T-cell (primary cell): ENCODE results near the gene KRTAP6-2. TPM values are rescaled to one million over a fixed set of nuclear protein-coding genes. Genes with fewer than 3 reads are reported as not detected.

Experiments
- ATAC-seq, 4 experiments: fragments of 200-7000 bp in 3 of 4; fragments of 150-1000 bp in 1 of 4; cut with Tn5 transposase; replicated peaks in 1 of 4; 1 replicate in 3 of 4; 2 replicates in 1 of 4; pipeline ENCODE4 v1.10.0; 2021; ENCODE audit warnings: moderate library complexity in 3 of 4, mild to moderate bottlenecking in 2 of 4, moderate number of reproducible peaks in 1 of 4
- CTCF ChIA-PET, 2 donors: fragments of 300-600 bp; sonication (Branson Sonifier 250); formaldehyde crosslinking; loops; one replicate each; lab custom pipeline; 2022; ENCODE audit warnings: antibody characterized with exemption in 2 of 2; lab: Charles Lee
- POLR2A ChIA-PET, 2 donors: fragments of 300-600 bp; sonication (Branson Sonifier 250); formaldehyde crosslinking; loops; one replicate each; lab custom pipeline; 2022; ENCODE audit warnings: antibody characterized with exemption in 2 of 2; lab: Charles Lee
- DNase-seq, 35 experiments: peaks; one replicate each; pipeline versions ENCODE4 v3.0.0 to v3.0.0-alpha.2; 2013 to 2023
- H3K27ac ChIP-seq: one replicate; pipeline ENCODE4 v1.5.1; 2013; ENCODE audit warnings: low read length
- H3K27me3 ChIP-seq, 2 experiments: replicated peaks in 1 of 2; 1 replicate in 1 of 2; 2 replicates in 1 of 2; pipeline versions ENCODE4 v1.6.1 to v1.7.0; 2013; ENCODE audit warnings: low read length in 1 of 2, mixed read lengths in 1 of 2; ENCODE audit not compliant: control insufficient read depth in 2 of 2, insufficient read depth in 2 of 2; ENCODE audit errors: extremely low read depth in 1 of 2
- H3K36me3 ChIP-seq, 2 donors: 1 replicate in 1 of 2; 2 replicates in 1 of 2; pipeline versions ENCODE4 v1.6.1 to v1.7.0; 2013; ENCODE audit warnings: low read length in 1 of 2; ENCODE audit not compliant: control insufficient read depth in 2 of 2, insufficient read depth in 1 of 2; ENCODE audit errors: extremely low read depth in 1 of 2
- H3K4me1 ChIP-seq, 2 experiments: 1 replicate in 1 of 2; 2 replicates in 1 of 2; pipeline versions ENCODE4 v1.6.1 to v1.7.0; 2013; ENCODE audit warnings: low read length in 2 of 2, mixed read lengths in 1 of 2; ENCODE audit not compliant: insufficient read depth in 2 of 2, control insufficient read depth in 1 of 2; ENCODE audit errors: extremely low read depth in 1 of 2
- H3K4me3 ChIP-seq, 2 donors: 1 replicate in 1 of 2; 2 replicates in 1 of 2; pipeline versions ENCODE4 v1.5.1 to v1.7.0; 2013; ENCODE audit warnings: mild to moderate bottlenecking in 2 of 2, low read length in 1 of 2, moderate library complexity in 1 of 2; ENCODE audit not compliant: control insufficient read depth in 1 of 2; ENCODE audit errors: extremely low read depth in 1 of 2
- H3K9me3 ChIP-seq: 2 replicates; pipeline ENCODE4 v1.7.0; 2013
- H3K27ac Mint-ChIP-seq, 2 donors: one replicate each; pipeline ENCODE4 v1.8.0; 2020 to 2021; ENCODE audit warnings: mild to moderate bottlenecking in 2 of 2, mixed read lengths in 2 of 2
- H3K27me3 Mint-ChIP-seq, 2 donors: one replicate each; pipeline ENCODE4 v1.8.0; 2021 to 2022; ENCODE audit warnings: mixed read lengths in 2 of 2
- H3K36me3 Mint-ChIP-seq: one replicate; pipeline ENCODE4 v1.8.0; 2021; ENCODE audit warnings: mixed read lengths
- H3K4me1 Mint-ChIP-seq, 3 donors: one replicate each; pipeline ENCODE4 v1.8.0; 2020 to 2022; ENCODE audit warnings: mixed read lengths in 3 of 3, mild to moderate bottlenecking in 1 of 3
- H3K4me3 Mint-ChIP-seq, 3 donors: one replicate each; pipeline ENCODE4 v1.8.0; 2020 to 2022; ENCODE audit warnings: mild to moderate bottlenecking in 3 of 3, mixed read lengths in 3 of 3, moderate library complexity in 3 of 3
- H3K9me3 Mint-ChIP-seq, 3 donors: one replicate each; pipeline ENCODE4 v1.8.0; 2020 to 2022; ENCODE audit warnings: mixed read lengths in 3 of 3
- WGBS: methylation state at CpG from one replicate; pipeline ENCODE4 v1.1.5; 2013; ENCODE audit warnings: missing lambda C conversion rate; ENCODE audit not compliant: insufficient coverage; 5-methylcytosine and 5-hydroxymethylcytosine counted together
- total RNA-seq, 35 experiments: library from RNA in 6 of 35; stranded (reverse) in 6 of 35; fragments of 120-200 nt in 1 of 35; gene quantifications; one replicate each; pipeline versions ENCODE4 v1.2.1 to v1.2.4 and lab custom pipeline; 2013 to 2026

Gene KRTAP6-2
- total RNA-seq, 5 donors from 2014 or later (not counting 1 experiment from before 2014, with no cell fraction given) = not detected

- Mint-ChIP-seq H3K4me1 (no peaks in the 10 kb centered on the region), H3K9me3 (no peaks in the 10 kb centered on the region), H3K27me3 (peaks cover 0 to 5% of the 10 kb centered on the region in 2 donors), H3K27ac (no peak overlapping the region), H3K36me3 (no peaks in the 10 kb centered on the region), H3K4me3 (no peak overlapping the region)
- CTCF ChIA-PET = no interaction called here
- H3K27me3 ChIP-seq = no peaks in the 10 kb centered on the region
- POLR2A ChIA-PET = no interaction called here
- WGBS = no CpG with 5 or more reads among the region's 1 CpG
- H3K27ac ChIP-seq = no peak overlapping the region
- DNase-seq (no peak), ATAC-seq (no peak)
- no peaks in the 10 kb centered on the region for H3K9me3 ChIP-seq
- H3K4me1 ChIP-seq = no peaks in the 10 kb centered on the region
- no peaks in the 10 kb centered on the region for H3K36me3 ChIP-seq
- no peak overlapping the region for H3K4me3 ChIP-seq
Measured at GRCh38 chr21:30582870-30583269, 15.8 kb downstream of the KRTAP6-2 start.

GRCh38 chr21:30580132-30580531, 18.6 kb downstream of the KRTAP6-2 start:
- Histone ChIP-seq H3K4me3 (no peak overlapping the region), H3K27ac (no peak overlapping the region), H3K27me3 (no peaks in the 10 kb centered on the region), H3K36me3 (no peaks in the 10 kb centered on the region), H3K4me1 (no peaks in the 10 kb centered on the region), H3K9me3 (no peaks in the 10 kb centered on the region)
- ChIA-PET CTCF (no interaction called here), POLR2A (no interaction called here)
- 80% methylated on average over 1 of the region's 3 CpGs for WGBS
- H3K4me1 Mint-ChIP-seq = no peaks in the 10 kb centered on the region
- H3K9me3 Mint-ChIP-seq = peaks cover 0 to 5% (median 0%) of the 10 kb centered on the region in 3 donors
- peaks cover 0 to 7% of the 10 kb centered on the region in 2 donors for H3K27me3 Mint-ChIP-seq
- DNase-seq = no peak
- H3K4me3 Mint-ChIP-seq = no peak overlapping the region
- no peak overlapping the region for H3K27ac Mint-ChIP-seq
- no peaks in the 10 kb centered on the region for H3K36me3 Mint-ChIP-seq
- no peak for ATAC-seq

- peaks cover 0 to 5% (median 0%) of the 10 kb centered on the region in 3 donors for H3K9me3 Mint-ChIP-seq
- WGBS = 63% methylated on average over 1 of the region's 1 CpG
Measured at GRCh38 chr21:30579346-30579745, 19.4 kb downstream of the KRTAP6-2 start.

GRCh38 chr21:30577766-30578165, 20.9 kb downstream of the KRTAP6-2 start:
- Mint-ChIP-seq H3K4me1 (no peaks in the 10 kb centered on the region), H3K36me3 (no peaks in the 10 kb centered on the region), H3K27ac (no peak overlapping the region), H3K27me3 (peaks cover 0 to 2% of the 10 kb centered on the region in 2 donors), H3K9me3 (peaks cover 0 to 9% (median 0%) of the 10 kb centered on the region in 3 donors), H3K4me3 (no peak overlapping the region)
- DNase-seq (no peak), ATAC-seq (no peak)
- CTCF ChIA-PET = no interaction called here
- Histone ChIP-seq H3K27ac (no peak overlapping the region), H3K9me3 (no peaks in the 10 kb centered on the region), H3K4me3 (no peak overlapping the region), H3K27me3 (no peaks in the 10 kb centered on the region), H3K36me3 (no peaks in the 10 kb centered on the region), H3K4me1 (no peaks in the 10 kb centered on the region)
- POLR2A ChIA-PET = no interaction called here

More at GRCh38 chr21:30579346-30579745, 19.4 kb downstream of the KRTAP6-2 start:
- Mint-ChIP-seq H3K36me3 (no peaks in the 10 kb centered on the region), H3K4me3 (no peak overlapping the region), H3K27me3 (peaks cover 0 to 2% of the 10 kb centered on the region in 2 donors), H3K27ac (no peak overlapping the region), H3K4me1 (no peaks in the 10 kb centered on the region)
- ChIA-PET POLR2A (no interaction called here), CTCF (no interaction called here)
- H3K9me3 ChIP-seq = no peaks in the 10 kb centered on the region
- ATAC-seq (no peak), DNase-seq (no peak)
- no peak overlapping the region for H3K4me3 ChIP-seq
- H3K36me3 ChIP-seq = no peaks in the 10 kb centered on the region
- no peak overlapping the region for H3K27ac ChIP-seq
- no peaks in the 10 kb centered on the region for H3K4me1 ChIP-seq
- no peaks in the 10 kb centered on the region for H3K27me3 ChIP-seq

GRCh38 chr21:30567617-30568016, 31.1 kb downstream of the KRTAP6-2 start:
- Mint-ChIP-seq H3K4me1 (no peaks in the 10 kb centered on the region), H3K27ac (no peak overlapping the region), H3K36me3 (no peaks in the 10 kb centered on the region), H3K27me3 (peaks cover 0 to 4% of the 10 kb centered on the region in 2 donors), H3K9me3 (peaks cover 0 to 7% (median 0%) of the 10 kb centered on the region in 3 donors), H3K4me3 (no peak overlapping the region)
- Histone ChIP-seq H3K9me3 (no peaks in the 10 kb centered on the region), H3K4me3 (no peak overlapping the region), H3K4me1 (no peaks in the 10 kb centered on the region), H3K27me3 (peaks cover 0 to 4% of the 10 kb centered on the region in 2 experiments), H3K36me3 (no peaks in the 10 kb centered on the region), H3K27ac (no peak overlapping the region)
- DNase-seq (no peak), ATAC-seq (no peak)
- CTCF ChIA-PET = no interaction called here
- POLR2A ChIA-PET = no interaction called here

- H3K9me3 Mint-ChIP-seq = no peaks in the 10 kb centered on the region
- peaks cover 0 to under 1% of the 10 kb centered on the region in 2 donors for H3K27me3 Mint-ChIP-seq
- H3K27ac Mint-ChIP-seq = no peak overlapping the region
- H3K4me1 Mint-ChIP-seq = no peaks in the 10 kb centered on the region
- Histone ChIP-seq H3K36me3 (no peaks in the 10 kb centered on the region), H3K9me3 (no peaks in the 10 kb centered on the region), H3K4me1 (no peaks in the 10 kb centered on the region), H3K4me3 (no peak overlapping the region), H3K27me3 (no peaks in the 10 kb centered on the region), H3K27ac (no peak overlapping the region)
- CTCF ChIA-PET = interaction anchor here in 1 of 2 donors (0.7 kb wide), 1 partner anchor 679 kb away, joined by 3 read pairs; no protein-coding TSS in a partner anchor
- POLR2A ChIA-PET = no interaction called here
- H3K36me3 Mint-ChIP-seq = no peaks in the 10 kb centered on the region
- WGBS = no CpG with 5 or more reads among the region's 2 CpGs
- ATAC-seq = no peak
- no peak for DNase-seq
- H3K4me3 Mint-ChIP-seq = no peak overlapping the region
Measured at GRCh38 chr21:30563630-30564029, 35.1 kb downstream of the KRTAP6-2 start.

GRCh38 chr21:30563072-30563471, 35.6 kb downstream of the KRTAP6-2 start:
- Histone ChIP-seq H3K27ac (no peak overlapping the region), H3K4me3 (no peak overlapping the region), H3K9me3 (no peaks in the 10 kb centered on the region), H3K27me3 (no peaks in the 10 kb centered on the region), H3K4me1 (no peaks in the 10 kb centered on the region), H3K36me3 (no peaks in the 10 kb centered on the region)
- Mint-ChIP-seq H3K4me1 (no peaks in the 10 kb centered on the region), H3K4me3 (no peak overlapping the region), H3K27ac (no peak overlapping the region), H3K27me3 (no peaks in the 10 kb centered on the region), H3K9me3 (no peaks in the 10 kb centered on the region), H3K36me3 (no peaks in the 10 kb centered on the region)
- POLR2A ChIA-PET = no interaction called here
- 49% methylated on average over 3 of the region's 6 CpGs for WGBS
- ATAC-seq (no peak), DNase-seq (no peak)
- CTCF ChIA-PET = no interaction called here
